Measurements from ENCODE around the gene PARVA.

Gene PARVA

GRCh38 chr11:12439615-12440014 lies 62.2 kb downstream of the PARVA start:
- H3K9ac ChIP-seq (ENCODE audit: low read depth, low read length), result no peak overlapping the region
- no peak overlapping the region for H3K27ac ChIP-seq (ENCODE audit: low read length)
- H3K36me3 ChIP-seq (ENCODE audit: insufficient read depth, low read depth, low read length), result no peaks in the 10 kb centered on the region
- H3K4me1 ChIP-seq (ENCODE audit: insufficient read depth, low read length), result peaks cover 7% of the 10 kb centered on the region; the same call in 1 of the 2 replicates
- no peaks in the 10 kb centered on the region for H3K27me3 ChIP-seq (ENCODE audit: insufficient read depth, low read length)
- H3K9me3 ChIP-seq (ENCODE audit: insufficient read depth, low read depth, low read length), result peaks cover 6% of the 10 kb centered on the region
- H3K4me3 ChIP-seq (ENCODE audit: low read length), result no peak overlapping the region

GRCh38 chr11:12440565-12440964 lies 63.2 kb downstream of the PARVA start:
- peaks cover 7% of the 10 kb centered on the region; the same call in 1 of the 2 replicates for H3K4me1 ChIP-seq (ENCODE audit: insufficient read depth, low read length)
- no peak overlapping the region for H3K9ac ChIP-seq (ENCODE audit: low read depth, low read length)
- no peaks in the 10 kb centered on the region for H3K36me3 ChIP-seq (ENCODE audit: insufficient read depth, low read depth, low read length)
- H3K4me3 ChIP-seq (ENCODE audit: low read length), result no peak overlapping the region
- H3K9me3 ChIP-seq (ENCODE audit: insufficient read depth, low read depth, low read length), result peaks cover 6% of the 10 kb centered on the region
- no peak overlapping the region for H3K27ac ChIP-seq (ENCODE audit: low read length)
- H3K27me3 ChIP-seq (ENCODE audit: insufficient read depth, low read length), result no peaks in the 10 kb centered on the region

GRCh38 chr11:12441231-12441861 lies 64.0 kb downstream of the PARVA start:
- Histone ChIP-seq H3K9ac (ENCODE audit: low read depth, low read length) (no peak overlapping the region), H3K9me3 (ENCODE audit: insufficient read depth, low read depth, low read length) (peaks cover 6% of the 10 kb centered on the region), H3K36me3 (ENCODE audit: insufficient read depth, low read depth, low read length) (no peaks in the 10 kb centered on the region), H3K4me1 (ENCODE audit: insufficient read depth, low read length) (peaks cover 7% of the 10 kb centered on the region; the same call in 1 of the 2 replicates), H3K27me3 (ENCODE audit: insufficient read depth, low read length) (no peaks in the 10 kb centered on the region), H3K4me3 (ENCODE audit: low read length) (no peak overlapping the region), H3K27ac (ENCODE audit: low read length) (no peak overlapping the region)

- Histone ChIP-seq H3K36me3 (ENCODE audit: insufficient read depth, low read depth, low read length) (no peaks in the 10 kb centered on the region), H3K27me3 (ENCODE audit: insufficient read depth, low read length) (no peaks in the 10 kb centered on the region), H3K4me3 (ENCODE audit: low read length) (no peak overlapping the region), H3K4me1 (ENCODE audit: insufficient read depth, low read length) (peaks cover 7% of the 10 kb centered on the region; the same call in 1 of the 2 replicates), H3K27ac (ENCODE audit: low read length) (no peak overlapping the region), H3K9me3 (ENCODE audit: insufficient read depth, low read depth, low read length) (peaks cover 6% of the 10 kb centered on the region), H3K9ac (ENCODE audit: low read depth, low read length) (no peak overlapping the region)
Measured at GRCh38 chr11:12444601-12445000, 67.2 kb downstream of the PARVA start.

- Histone ChIP-seq H3K27ac (ENCODE audit: low read length) (no peak overlapping the region), H3K9me3 (ENCODE audit: insufficient read depth, low read depth, low read length) (peaks cover 6% of the 10 kb centered on the region), H3K4me1 (ENCODE audit: insufficient read depth, low read length) (peaks cover 3% of the 10 kb centered on the region; the same call in 1 of the 2 replicates), H3K27me3 (ENCODE audit: insufficient read depth, low read length) (no peaks in the 10 kb centered on the region), H3K9ac (ENCODE audit: low read depth, low read length) (no peak overlapping the region), H3K36me3 (ENCODE audit: insufficient read depth, low read depth, low read length) (no peaks in the 10 kb centered on the region), H3K4me3 (ENCODE audit: low read length) (no peak overlapping the region)
Measured at GRCh38 chr11:12445001-12445400, 67.6 kb downstream of the PARVA start.

GRCh38 chr11:12446863-12447262 lies 69.5 kb downstream of the PARVA start:
- Histone ChIP-seq H3K27me3 (ENCODE audit: insufficient read depth, low read length) (no peaks in the 10 kb centered on the region), H3K27ac (ENCODE audit: low read length) (no peak overlapping the region), H3K9me3 (ENCODE audit: insufficient read depth, low read depth, low read length) (no peaks in the 10 kb centered on the region), H3K9ac (ENCODE audit: low read depth, low read length) (no peak overlapping the region), H3K36me3 (ENCODE audit: insufficient read depth, low read depth, low read length) (no peaks in the 10 kb centered on the region), H3K4me3 (ENCODE audit: low read length) (no peak overlapping the region), H3K4me1 (ENCODE audit: insufficient read depth, low read length) (0 out of 2 replicates have a peak, but pooled peaks cover 2% of the 10 kb centered on the region)

GRCh38 chr11:12448131-12448939 lies 71.0 kb downstream of the PARVA start:
- Histone ChIP-seq H3K27me3 (ENCODE audit: insufficient read depth, low read length) (no peaks in the 10 kb centered on the region), H3K9me3 (ENCODE audit: insufficient read depth, low read depth, low read length) (no peaks in the 10 kb centered on the region), H3K27ac (ENCODE audit: low read length) (no peak overlapping the region), H3K9ac (ENCODE audit: low read depth, low read length) (no peak overlapping the region), H3K4me1 (ENCODE audit: insufficient read depth, low read length) (no peaks in the 10 kb centered on the region), H3K36me3 (ENCODE audit: insufficient read depth, low read depth, low read length) (no peaks in the 10 kb centered on the region), H3K4me3 (ENCODE audit: low read length) (no peak overlapping the region)

- no peaks in the 10 kb centered on the region for H3K27me3 ChIP-seq (ENCODE audit: insufficient read depth, low read length)
- no peak overlapping the region for H3K9ac ChIP-seq (ENCODE audit: low read depth, low read length)
- H3K27ac ChIP-seq (ENCODE audit: low read length), result no peak overlapping the region
Measured at GRCh38 chr11:12449961-12450715, 72.8 kb downstream of the PARVA start.

GRCh38 chr11:12451179-12451814 lies 73.9 kb downstream of the PARVA start:
- Histone ChIP-seq H3K9me3 (ENCODE audit: insufficient read depth, low read depth, low read length) (no peaks in the 10 kb centered on the region), H3K9ac (ENCODE audit: low read depth, low read length) (no peak overlapping the region), H3K4me3 (ENCODE audit: low read length) (no peak overlapping the region), H3K4me1 (ENCODE audit: insufficient read depth, low read length) (no peaks in the 10 kb centered on the region), H3K36me3 (ENCODE audit: insufficient read depth, low read depth, low read length) (no peaks in the 10 kb centered on the region), H3K27me3 (ENCODE audit: insufficient read depth, low read length) (no peaks in the 10 kb centered on the region), H3K27ac (ENCODE audit: low read length) (no peak overlapping the region)

More at GRCh38 chr11:12449961-12450715, 72.8 kb downstream of the PARVA start:
- Histone ChIP-seq H3K36me3 (ENCODE audit: insufficient read depth, low read depth, low read length) (no peaks in the 10 kb centered on the region), H3K4me3 (ENCODE audit: low read length) (no peak overlapping the region), H3K9me3 (ENCODE audit: insufficient read depth, low read depth, low read length) (no peaks in the 10 kb centered on the region), H3K4me1 (ENCODE audit: insufficient read depth, low read length) (no peaks in the 10 kb centered on the region)

GRCh38 chr11:12453243-12453642 lies 75.9 kb downstream of the PARVA start:
- Histone ChIP-seq H3K9me3 (ENCODE audit: insufficient read depth, low read depth, low read length) (no peaks in the 10 kb centered on the region), H3K36me3 (ENCODE audit: insufficient read depth, low read depth, low read length) (no peaks in the 10 kb centered on the region), H3K4me1 (ENCODE audit: insufficient read depth, low read length) (no peaks in the 10 kb centered on the region), H3K4me3 (ENCODE audit: low read length) (no peak overlapping the region), H3K27ac (ENCODE audit: low read length) (no peak overlapping the region), H3K27me3 (ENCODE audit: insufficient read depth, low read length) (no peaks in the 10 kb centered on the region), H3K9ac (ENCODE audit: low read depth, low read length) (no peak overlapping the region)

GRCh38 chr11:12454782-12455181 lies 77.4 kb downstream of the PARVA start:
- H3K9ac ChIP-seq (ENCODE audit: low read depth, low read length), result no peak overlapping the region
- no peaks in the 10 kb centered on the region for H3K27me3 ChIP-seq (ENCODE audit: insufficient read depth, low read length)
- H3K27ac ChIP-seq (ENCODE audit: low read length), result no peak overlapping the region
- H3K4me1 ChIP-seq (ENCODE audit: insufficient read depth, low read length), result no peaks in the 10 kb centered on the region
- H3K36me3 ChIP-seq (ENCODE audit: insufficient read depth, low read depth, low read length), result no peaks in the 10 kb centered on the region
- no peaks in the 10 kb centered on the region for H3K9me3 ChIP-seq (ENCODE audit: insufficient read depth, low read depth, low read length)
- H3K4me3 ChIP-seq (ENCODE audit: low read length), result no peak overlapping the region
